GM12892 (cell line): Measurements from ENCODE around the gene ATAD3A.

Experiments used
- POLR2A ChIP-seq: IDR thresholded peaks from 2 replicates; pipeline ENCODE4 v1.6.1; 2011; ENCODE audit warnings: low read depth, low read length, control low read depth
- POLR2AphosphoS5 ChIP-seq: IDR thresholded peaks from 2 replicates; pipeline ENCODE4 v1.6.1; 2011; ENCODE audit warnings: low read depth, low read length, control low read depth

GRCh38 chr1:1573843-1574720 is 62.1 kb downstream of the ATAD3A start:
- no peak for TF ChIP-seq POLR2A
- TF ChIP-seq POLR2AphosphoS5 = 0 out of 2 replicates have a peak, but pooled peaks have one; percentile 14
